Dendritic cell treated with granulocyte-macrophage colony-stimulating factor and Interleukin-4, amounts not matched to agents 40 ng/mL and 50 ng/mL, for 4 days (primary cell): ENCODE results near the gene MTUS2.

ENCODE experiments used
- H3K27ac Mint-ChIP-seq: one replicate; pipeline ENCODE4 v1.8.0; 2022; ENCODE audit warnings: mild to moderate bottlenecking, mixed read lengths
- H3K27me3 Mint-ChIP-seq: one replicate; pipeline ENCODE4 v1.8.0; 2022; ENCODE audit warnings: mild to moderate bottlenecking, mixed read lengths
- H3K36me3 Mint-ChIP-seq: one replicate; pipeline ENCODE4 v1.8.0; 2022; ENCODE audit warnings: low read depth, mixed read lengths
- H3K4me1 Mint-ChIP-seq: one replicate; pipeline ENCODE4 v1.8.0; 2022; ENCODE audit warnings: low read depth, mixed read lengths
- H3K4me3 Mint-ChIP-seq: one replicate; pipeline ENCODE4 v1.8.0; 2022; ENCODE audit warnings: mild to moderate bottlenecking, moderate library complexity, mixed read lengths
- H3K9me3 Mint-ChIP-seq: one replicate; pipeline ENCODE4 v1.8.0; 2022; ENCODE audit warnings: mixed read lengths
- intact Hi-C: fragments of 100-400 bp; cut with micrococcal nuclease; formaldehyde crosslinking; loops from one replicate; pipeline ENCODE4 v1.15.0; 2022

MTUS2 gene

DNA sequence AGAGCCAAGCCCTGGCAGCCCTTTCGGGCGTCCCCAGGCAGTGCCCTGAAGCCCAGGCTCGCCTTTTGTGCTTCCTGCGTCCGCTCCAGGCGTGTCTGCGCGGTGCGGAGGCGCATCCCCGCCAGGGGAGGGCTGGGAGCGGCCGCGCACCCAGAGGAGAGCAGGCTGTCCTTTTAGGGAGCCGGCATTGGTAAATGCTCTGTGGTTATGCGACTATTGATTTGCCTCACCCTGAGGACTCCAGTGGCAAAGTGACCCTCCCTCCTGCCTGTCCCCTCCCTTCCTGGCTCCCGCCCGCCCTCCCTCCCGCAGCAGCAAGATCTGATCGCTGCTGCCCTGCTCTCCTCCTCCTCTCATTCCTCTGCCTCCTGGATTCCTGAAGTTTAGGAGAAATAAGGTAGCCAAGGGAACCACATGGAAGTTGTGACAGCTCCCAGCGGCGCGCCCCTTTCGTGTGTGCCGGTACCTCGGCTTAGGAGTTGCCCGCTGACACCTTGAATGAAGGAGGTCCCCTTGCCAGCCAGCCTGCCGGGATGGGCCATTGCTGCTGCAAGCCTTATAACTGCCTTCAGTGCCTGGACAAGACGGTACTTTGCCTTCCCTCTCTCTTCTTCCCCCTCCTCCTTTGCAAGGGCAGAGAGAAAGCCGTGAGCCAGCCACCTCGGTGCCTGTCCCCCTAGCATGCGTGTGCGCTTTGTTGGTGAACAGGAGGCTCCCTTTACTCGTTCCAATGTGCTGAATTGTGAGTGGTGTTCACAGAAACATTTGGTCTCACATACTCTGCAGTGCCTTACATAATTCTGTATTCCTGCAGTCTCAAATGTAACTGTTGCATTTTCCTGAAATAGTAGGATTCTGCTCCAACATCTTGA lies 608.4 kb downstream of the MTUS2 start:
- H3K36me3 Mint-ChIP-seq, result no peaks in the 10 kb centered on the region
- intact Hi-C loops, result no loop called here
- H3K4me1 Mint-ChIP-seq, result peaks cover 6% of the 10 kb centered on the region
- H3K9me3 Mint-ChIP-seq, result no peaks in the 10 kb centered on the region
- H3K27me3 Mint-ChIP-seq, result peaks cover 42% of the 10 kb centered on the region
- no peak overlapping the region for H3K4me3 Mint-ChIP-seq
- no peak overlapping the region for H3K27ac Mint-ChIP-seq

- H3K4me1 Mint-ChIP-seq, result peaks cover 6% of the 10 kb centered on the region
- intact Hi-C loops, result no loop called here
- H3K4me3 Mint-ChIP-seq, result no peak overlapping the region
- no peaks in the 10 kb centered on the region for H3K36me3 Mint-ChIP-seq
- peaks cover 42% of the 10 kb centered on the region for H3K27me3 Mint-ChIP-seq
- H3K27ac Mint-ChIP-seq, result no peak overlapping the region
- no peaks in the 10 kb centered on the region for H3K9me3 Mint-ChIP-seq
Measured at GRCh38 chr13:29429286-29429900, 609.3 kb downstream of the MTUS2 start.

GRCh38 chr13:29434217-29434945 lies 614.2 kb downstream of the MTUS2 start:
- intact Hi-C loops, result no loop called here
- Mint-ChIP-seq H3K27me3 (peaks cover 14% of the 10 kb centered on the region), H3K4me1 (no peaks in the 10 kb centered on the region), H3K27ac (no peak overlapping the region), H3K36me3 (no peaks in the 10 kb centered on the region), H3K9me3 (no peaks in the 10 kb centered on the region), H3K4me3 (no peak overlapping the region)

- Mint-ChIP-seq H3K9me3 (no peaks in the 10 kb centered on the region), H3K27ac (no peak overlapping the region), H3K4me3 (no peak overlapping the region)
Measured at GRCh38 chr13:29435125-29435911, 615.2 kb downstream of the MTUS2 start.

DNA sequence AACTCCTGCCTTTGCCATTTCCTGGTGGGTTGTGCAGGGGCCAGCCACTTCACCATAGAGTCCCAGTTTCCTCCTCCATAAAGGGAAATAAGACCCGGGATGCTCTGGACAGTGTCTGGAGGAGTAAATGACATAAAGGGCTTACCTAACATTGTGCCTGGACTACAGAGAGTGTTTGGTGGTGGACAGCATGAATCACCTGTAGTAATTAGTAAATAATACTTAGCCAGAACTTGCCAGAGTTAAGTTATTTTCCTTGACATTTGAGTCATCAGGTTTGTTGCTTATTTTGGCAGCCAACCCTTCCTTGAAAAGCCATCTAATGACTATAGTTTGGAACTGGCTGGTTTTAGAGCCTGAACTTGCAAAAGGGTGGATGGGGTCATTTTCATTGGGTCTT lies 616.2 kb downstream of the MTUS2 start:
- intact Hi-C loops, result no loop called here
- H3K36me3 Mint-ChIP-seq, result no peaks in the 10 kb centered on the region

More at GRCh38 chr13:29435125-29435911, 615.2 kb downstream of the MTUS2 start:
- no peaks in the 10 kb centered on the region for H3K4me1 Mint-ChIP-seq
- intact Hi-C loops, result no loop called here
- H3K27me3 Mint-ChIP-seq, result peaks cover 11% of the 10 kb centered on the region
- no peaks in the 10 kb centered on the region for H3K36me3 Mint-ChIP-seq

DNA sequence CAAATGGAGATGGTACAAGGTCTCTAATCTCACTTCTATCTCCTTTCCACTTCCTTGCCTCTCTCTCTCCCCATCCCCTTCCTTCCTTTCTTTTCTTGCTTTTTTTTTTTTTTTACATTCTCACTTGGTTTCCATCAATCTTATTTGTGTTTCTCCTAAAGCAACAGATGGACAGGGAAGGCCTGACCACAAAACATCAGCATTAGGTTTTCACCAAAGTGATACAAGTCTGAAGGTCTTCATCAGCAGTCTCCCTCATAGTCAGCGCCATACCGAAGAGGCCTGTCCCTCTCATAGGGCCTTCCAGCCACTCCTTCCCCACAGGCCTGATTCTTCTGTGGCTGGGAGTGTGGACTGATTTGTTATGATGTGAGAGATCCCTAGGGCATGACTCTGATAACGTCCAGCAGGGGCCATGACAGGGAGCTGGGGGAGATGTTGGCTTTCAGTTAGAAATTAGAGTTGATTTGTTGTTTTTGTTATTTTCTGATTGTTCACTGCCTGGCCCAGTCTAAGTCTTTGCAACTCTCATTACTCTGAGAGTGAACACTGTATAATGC lies 616.7 kb downstream of the MTUS2 start:
- Mint-ChIP-seq H3K27ac (no peak overlapping the region), H3K4me3 (no peak overlapping the region), H3K36me3 (no peaks in the 10 kb centered on the region), H3K27me3 (peaks cover 7% of the 10 kb centered on the region), H3K4me1 (no peaks in the 10 kb centered on the region), H3K9me3 (no peaks in the 10 kb centered on the region)
- intact Hi-C loops, result no loop called here

More for the DNA sequence above, 616.2 kb downstream of the MTUS2 start:
- H3K4me1 Mint-ChIP-seq, result no peaks in the 10 kb centered on the region
- no peaks in the 10 kb centered on the region for H3K9me3 Mint-ChIP-seq
- no peak overlapping the region for H3K4me3 Mint-ChIP-seq
- H3K27me3 Mint-ChIP-seq, result peaks cover 7% of the 10 kb centered on the region
- H3K27ac Mint-ChIP-seq, result no peak overlapping the region

DNA sequence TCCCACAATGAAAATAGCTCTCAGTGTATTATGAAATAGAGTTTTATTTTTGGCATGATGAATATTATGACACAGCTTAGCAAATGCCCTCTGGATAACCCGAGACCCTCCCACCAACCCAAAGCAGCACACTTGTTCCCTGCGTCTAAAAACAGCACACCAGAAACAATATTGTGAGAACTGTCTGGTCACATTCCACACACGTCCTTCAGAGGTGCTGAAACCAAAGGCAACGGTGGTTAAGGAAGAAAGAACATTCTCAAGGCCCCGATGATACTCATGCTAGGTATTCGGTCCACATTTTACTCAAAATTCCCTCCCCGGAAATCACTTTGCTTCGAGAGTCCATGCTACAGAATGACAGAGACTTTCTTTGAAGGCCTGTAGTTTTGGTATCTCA lies 618.6 kb downstream of the MTUS2 start:
- intact Hi-C loops, result no loop called here
- H3K4me1 Mint-ChIP-seq, result no peaks in the 10 kb centered on the region
- no peaks in the 10 kb centered on the region for H3K9me3 Mint-ChIP-seq
- H3K4me3 Mint-ChIP-seq, result no peak overlapping the region
- peaks cover 3% of the 10 kb centered on the region for H3K27me3 Mint-ChIP-seq
- no peak overlapping the region for H3K27ac Mint-ChIP-seq
- no peaks in the 10 kb centered on the region for H3K36me3 Mint-ChIP-seq

DNA sequence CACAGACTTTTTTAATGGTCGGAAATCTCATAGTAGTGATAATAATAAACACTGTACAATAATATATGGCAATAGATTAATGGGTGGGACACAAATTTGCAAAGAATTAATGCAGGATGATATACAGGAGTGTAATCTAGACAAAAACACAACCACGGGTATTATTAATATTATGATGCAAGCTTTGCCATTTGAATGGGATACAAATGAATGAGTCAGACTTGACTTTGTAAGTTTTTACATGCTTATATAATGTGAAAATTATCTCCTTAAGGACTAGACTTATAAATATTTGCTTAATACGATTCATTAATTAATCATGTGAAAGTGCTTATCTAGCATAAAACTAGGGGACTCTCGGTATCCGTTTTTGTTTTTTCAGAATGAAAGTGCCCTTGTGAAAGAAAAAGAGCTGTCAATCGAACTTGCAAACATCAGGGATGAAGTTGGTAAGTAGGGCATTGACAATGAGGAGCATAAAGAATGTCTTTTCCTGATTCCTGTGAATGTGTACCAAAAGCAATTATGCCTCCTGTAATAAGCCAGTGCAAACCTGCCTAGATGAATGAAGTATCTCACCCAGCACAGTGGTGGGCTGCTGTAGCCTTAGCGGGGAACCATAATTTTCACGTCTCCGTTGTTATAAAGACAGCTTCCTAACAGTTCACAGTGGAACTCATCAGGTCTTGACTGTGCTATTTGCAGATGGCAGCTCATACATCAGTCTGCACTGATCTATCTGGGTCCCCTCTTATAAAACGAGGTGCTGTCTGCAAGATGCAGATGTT lies 619.7 kb downstream of the MTUS2 start:
- H3K4me1 Mint-ChIP-seq, result no peaks in the 10 kb centered on the region
- no peaks in the 10 kb centered on the region for H3K9me3 Mint-ChIP-seq
- no peaks in the 10 kb centered on the region for H3K36me3 Mint-ChIP-seq
- H3K27ac Mint-ChIP-seq, result no peak overlapping the region
- H3K27me3 Mint-ChIP-seq, result peaks cover 3% of the 10 kb centered on the region
- no peak overlapping the region for H3K4me3 Mint-ChIP-seq
- intact Hi-C loops, result no loop called here

GRCh38 chr13:29441306-29441705 lies 621.2 kb downstream of the MTUS2 start:
- Mint-ChIP-seq H3K36me3 (no peaks in the 10 kb centered on the region), H3K4me1 (no peaks in the 10 kb centered on the region), H3K4me3 (no peak overlapping the region), H3K27me3 (no peaks in the 10 kb centered on the region), H3K9me3 (no peaks in the 10 kb centered on the region), H3K27ac (no peak overlapping the region)
- intact Hi-C loops, result no loop called here

DNA sequence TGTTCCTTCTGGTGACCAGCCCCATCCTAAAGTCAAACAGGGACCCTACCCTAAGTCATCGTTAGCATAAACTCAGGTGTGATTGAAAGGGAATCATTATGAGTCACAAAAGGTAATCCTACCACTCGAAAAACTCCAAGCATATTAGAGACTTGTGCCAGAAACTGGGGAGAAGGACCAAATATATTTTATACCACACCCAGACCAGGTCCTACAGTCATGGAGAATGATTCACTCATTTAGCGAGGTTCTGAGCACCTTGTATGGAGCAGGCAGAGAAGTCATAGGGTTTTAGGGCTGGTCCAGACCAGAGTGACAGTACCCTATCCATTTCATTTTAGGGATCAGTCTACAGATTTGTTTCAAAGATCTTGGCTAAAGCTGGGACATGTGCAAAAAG lies 625.9 kb downstream of the MTUS2 start:
- no peaks in the 10 kb centered on the region for H3K36me3 Mint-ChIP-seq
- H3K27me3 Mint-ChIP-seq, result no peaks in the 10 kb centered on the region
- no peaks in the 10 kb centered on the region for H3K9me3 Mint-ChIP-seq
- intact Hi-C loops, result no loop called here
- H3K4me3 Mint-ChIP-seq, result no peak overlapping the region
- H3K4me1 Mint-ChIP-seq, result no peaks in the 10 kb centered on the region
- no peak overlapping the region for H3K27ac Mint-ChIP-seq

DNA sequence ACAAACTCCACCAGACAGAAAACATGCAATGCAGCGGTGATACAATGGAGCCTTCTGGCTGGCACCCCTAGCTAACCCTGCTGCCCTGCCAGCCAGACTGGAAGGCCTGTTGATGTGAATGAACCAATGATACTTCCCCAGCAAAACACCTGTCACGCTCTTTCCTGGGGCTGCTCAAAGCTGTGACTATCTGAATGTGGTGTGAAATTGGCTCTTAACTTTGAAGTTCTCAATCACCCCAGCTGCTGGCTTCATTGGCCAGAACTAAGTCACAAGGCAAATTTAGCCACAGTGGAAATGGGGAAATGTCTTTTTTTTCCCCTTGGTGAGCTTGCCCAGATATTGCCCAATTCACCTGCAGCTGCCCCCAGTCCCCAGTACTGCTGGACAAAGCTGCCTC lies 628.0 kb downstream of the MTUS2 start:
- no peaks in the 10 kb centered on the region for H3K9me3 Mint-ChIP-seq
- no peak overlapping the region for H3K27ac Mint-ChIP-seq
- H3K4me3 Mint-ChIP-seq, result no peak overlapping the region
- H3K36me3 Mint-ChIP-seq, result no peaks in the 10 kb centered on the region
- H3K27me3 Mint-ChIP-seq, result no peaks in the 10 kb centered on the region
- intact Hi-C loops, result no loop called here
- H3K4me1 Mint-ChIP-seq, result no peaks in the 10 kb centered on the region

- H3K27ac Mint-ChIP-seq, result no peak overlapping the region
- H3K4me1 Mint-ChIP-seq, result no peaks in the 10 kb centered on the region
- H3K27me3 Mint-ChIP-seq, result no peaks in the 10 kb centered on the region
- H3K9me3 Mint-ChIP-seq, result no peaks in the 10 kb centered on the region
- no peak overlapping the region for H3K4me3 Mint-ChIP-seq
- intact Hi-C loops, result no loop called here
- H3K36me3 Mint-ChIP-seq, result no peaks in the 10 kb centered on the region
Measured at GRCh38 chr13:29449726-29450125, 629.6 kb downstream of the MTUS2 start.

- Mint-ChIP-seq H3K27me3 (no peaks in the 10 kb centered on the region), H3K27ac (no peak overlapping the region)
Measured at GRCh38 chr13:29451976-29452375, 631.8 kb downstream of the MTUS2 start.

More at GRCh38 chr13:29451976-29452375, 631.8 kb downstream of the MTUS2 start:
- no peak overlapping the region for H3K4me3 Mint-ChIP-seq
- no peaks in the 10 kb centered on the region for H3K36me3 Mint-ChIP-seq
- intact Hi-C loops, result no loop called here
- no peaks in the 10 kb centered on the region for H3K9me3 Mint-ChIP-seq
- no peaks in the 10 kb centered on the region for H3K4me1 Mint-ChIP-seq
